Motor neuron (in vitro differentiated cells): Measurements from ENCODE around the gene FAM13A. TPM values are rescaled to one million over a fixed set of nuclear protein-coding genes. Genes with fewer than 3 reads are reported as not detected.

Experiments used
- ATAC-seq, 8 experiments: fragments of 200-7000 bp; cut with Tn5 transposase; replicated peaks in 6 of 8; 2 replicates each; pipeline ENCODE4 v1.8.0; 2021; ENCODE audit warnings: mild to moderate bottlenecking in 8 of 8, moderate library complexity in 8 of 8
- H3K27ac ChIP-seq, 2 donors: fragments of 250-450 bp; sonication (Bioruptor Pico); 2 replicates each; pipeline ENCODE4 v1.9.0; 2021; ENCODE audit warnings: antibody characterized with exemption in 2 of 2, mild to moderate bottlenecking in 2 of 2, moderate library complexity in 1 of 2
- H3K4me1 ChIP-seq, 2 donors: fragments of 250-450 bp; sonication (Bioruptor Pico); replicated peaks in 1 of 2; 2 replicates each; pipeline ENCODE4 v1.6.1; 2021; ENCODE audit warnings: antibody characterized with exemption in 2 of 2, mild to moderate bottlenecking in 2 of 2, moderate library complexity in 1 of 2
- H3K4me3 ChIP-seq, 5 donors: fragments of 250-450 bp; sonication (Bioruptor Pico); 2 replicates each; pipeline ENCODE4 v1.9.0; 2021; ENCODE audit warnings: antibody characterized with exemption in 5 of 5, mild to moderate bottlenecking in 5 of 5, moderate library complexity in 4 of 5
- WGBS, 10 experiments: fragments of 450-650 bp; shearing (Covaris generic); methylation state at CpG; one replicate each; pipeline ENCODE4 v1.0.0; 2022; 5-methylcytosine and 5-hydroxymethylcytosine counted together
- in situ Hi-C, 9 experiments: fragments of 400-800 bp; cut with MboI; loops; one replicate each; pipeline ENCODE4 v1.15.0; 2021; ENCODE audit warnings: low sequenced_read_pairs in 9 of 9, low pct_unique_long_range_greater_than_20kb in 2 of 9; ENCODE audit not compliant: unreplicated experiment in 9 of 9
- total RNA-seq, 8 experiments: library from RNA; unstranded; fragments of 300-600 nt; gene quantifications; 2 replicates each; pipeline versions ENCODE4 v1.2.3 to v1.2.4, GENCODE V29; 2022

The FAM13A gene
- total RNA-seq, 8 experiments from 2014 or later, result 8.0 to 52.2 (median 16.1) TPM

- WGBS, 10 experiments, result 69 to 100% (median 86%) methylated on average over 2 to 6 of the region's 6 CpGs; no CpG with 5 or more reads in 3 of the 10 experiments
- ATAC-seq, result no peak
- peaks cover 11 to 13% of the 10 kb centered on the region in 2 donors for H3K4me1 ChIP-seq
- no peak overlapping the region for H3K27ac ChIP-seq
- H3K4me3 ChIP-seq, result peak overlapping the region in 1 of 5 donors; percentile 18
- in situ Hi-C loops, result no loop called here
These were observed 299.2 kb downstream of the FAM13A start for GRCh38 chr4:88757776-88758175.

DNA sequence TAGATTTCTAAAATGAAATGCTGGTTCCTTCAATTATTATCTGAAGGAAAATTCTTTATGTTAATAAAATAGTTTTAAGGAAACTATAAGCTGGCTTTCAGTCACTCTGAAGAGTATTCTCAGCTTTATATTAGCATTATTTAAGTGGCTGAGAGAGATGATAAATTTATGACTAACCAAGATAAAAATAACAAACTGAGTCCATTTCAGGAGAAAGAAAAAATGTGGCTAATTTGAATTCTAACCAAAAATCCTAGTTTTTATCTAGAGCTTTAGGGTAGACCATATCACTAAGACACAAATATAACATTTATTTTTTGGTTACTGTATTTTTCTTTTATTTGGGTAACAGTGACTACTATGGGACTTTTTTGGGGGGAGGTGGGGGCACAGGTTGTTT is 299.9 kb downstream of the FAM13A start:
- peaks cover 11 to 13% of the 10 kb centered on the region in 2 donors for H3K4me1 ChIP-seq
- in situ Hi-C loops, result no loop called here
- no peak overlapping the region for H3K4me3 ChIP-seq
- no peak for ATAC-seq
- no peak overlapping the region for H3K27ac ChIP-seq

GRCh38 chr4:88756149-88756548 is 300.8 kb downstream of the FAM13A start:
- Histone ChIP-seq H3K4me3 (no peak overlapping the region), H3K4me1 (peaks cover 11 to 13% of the 10 kb centered on the region in 2 donors), H3K27ac (no peak overlapping the region)
- peak in 1 of 8 experiments; percentile 56 for ATAC-seq
- in situ Hi-C loops, result no loop called here
- 33 to 100% (median 94%) methylated on average over 1 to 4 of the region's 5 CpGs for WGBS, 10 experiments

DNA sequence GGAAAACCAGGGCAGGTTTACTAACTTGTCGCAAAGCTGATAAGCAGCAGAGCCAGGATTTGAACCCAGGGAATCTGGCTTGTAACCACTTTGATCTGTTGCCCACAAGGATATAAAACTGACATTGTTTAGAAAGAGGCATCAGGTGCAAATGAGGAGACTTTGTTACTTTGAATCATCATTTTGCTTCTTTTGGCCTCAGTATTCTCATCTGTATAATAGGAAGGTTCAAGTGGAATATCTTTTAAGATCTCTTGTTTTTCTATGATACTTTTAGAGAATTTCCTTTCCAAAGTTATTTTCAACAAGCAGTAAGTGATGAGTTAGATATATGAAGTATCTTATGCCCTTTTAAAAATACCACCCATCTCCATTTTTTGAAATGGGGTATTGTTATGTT is 301.5 kb downstream of the FAM13A start:
- Histone ChIP-seq H3K4me1 (peaks cover 11 to 13% of the 10 kb centered on the region in 2 donors), H3K4me3 (no peak overlapping the region), H3K27ac (no peak overlapping the region)
- WGBS, 10 experiments, result 100% methylated on average over 1 of the region's 1 CpG; no CpG with 5 or more reads in 2 of the 10 experiments
- in situ Hi-C loops, result no loop called here
- no peak for ATAC-seq

DNA sequence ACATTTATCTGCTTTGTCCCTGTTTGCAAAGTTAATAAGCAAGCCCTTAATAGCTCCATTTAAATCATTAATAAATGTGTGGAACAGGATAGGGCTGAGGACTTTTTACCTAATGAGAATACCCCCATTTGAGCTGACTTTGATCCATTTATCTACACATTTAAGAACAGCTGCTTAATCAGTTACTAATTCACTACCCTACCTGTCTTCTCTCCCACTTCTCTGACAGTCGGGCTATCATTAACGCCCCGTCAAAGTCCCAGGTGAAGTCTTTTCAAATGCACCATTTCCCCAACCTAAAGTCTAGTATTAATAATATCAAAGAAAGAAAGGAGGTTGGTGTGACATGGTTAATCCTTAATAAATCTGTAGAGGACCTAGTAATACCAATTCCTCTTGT is 302.2 kb downstream of the FAM13A start:
- no peak for ATAC-seq
- 80 to 100% (median 100%) methylated on average over 1 to 3 of the region's 3 CpGs; no CpG with 5 or more reads in 3 of the 10 experiments for WGBS, 10 experiments
- Histone ChIP-seq H3K4me1 (peaks cover 11 to 13% of the 10 kb centered on the region in 2 donors), H3K27ac (no peak overlapping the region), H3K4me3 (no peak overlapping the region)
- in situ Hi-C loops, result no loop called here

DNA sequence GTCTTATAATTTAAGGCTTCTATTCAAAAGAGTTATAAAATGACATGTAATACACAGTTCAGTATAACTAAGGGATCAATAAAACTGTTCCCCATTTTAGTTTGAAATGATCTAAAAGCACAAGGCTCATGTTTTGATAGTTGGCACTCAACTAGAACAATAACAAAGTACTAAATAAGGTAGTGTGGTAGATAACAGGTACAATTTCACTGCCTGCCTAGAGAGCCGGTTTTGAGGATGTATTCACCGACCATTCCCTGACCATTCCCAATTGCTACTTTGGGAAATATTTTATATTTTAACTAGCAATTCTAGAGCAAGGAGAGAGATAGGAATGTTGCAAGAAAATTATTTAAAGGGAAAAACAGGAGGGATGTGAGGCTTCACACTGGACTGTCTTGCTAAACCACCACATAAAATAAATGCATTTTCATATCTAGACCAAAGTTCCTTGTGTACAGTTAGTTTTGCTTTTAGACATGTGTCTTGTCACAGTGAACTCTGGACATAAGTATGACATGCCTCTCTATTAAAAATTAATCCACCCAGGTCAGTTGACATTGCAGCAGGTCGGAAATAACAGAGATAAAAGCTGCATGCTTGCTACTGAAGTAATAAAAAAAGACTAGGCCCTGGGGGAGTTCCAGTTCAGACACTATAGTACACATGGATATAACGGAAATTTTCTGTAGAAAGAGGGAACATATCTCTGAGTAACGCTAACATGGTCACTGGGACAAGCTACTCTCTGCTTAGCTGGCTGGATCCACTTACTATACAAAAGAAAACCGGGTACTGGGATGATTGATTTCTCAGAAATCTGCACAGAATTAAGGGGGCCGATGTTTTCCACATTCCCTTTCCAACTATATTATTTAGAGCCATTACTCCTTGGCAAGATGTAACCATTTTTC is 303.1 kb downstream of the FAM13A start:
- no peak for ATAC-seq
- no peak overlapping the region for H3K27ac ChIP-seq
- in situ Hi-C loops, result no loop called here
- H3K4me3 ChIP-seq, result no peak overlapping the region
- H3K4me1 ChIP-seq, result peaks cover 5 to 6% of the 10 kb centered on the region in 2 donors
- 68 to 100% (median 81%) methylated on average over 1 to 7 of the region's 7 CpGs for WGBS, 10 experiments

GRCh38 chr4:88752754-88753153 is 304.2 kb downstream of the FAM13A start:
- in situ Hi-C loops, result no loop called here
- WGBS, 10 experiments, result 71 to 100% (median 80%) methylated on average over 1 to 2 of the region's 2 CpGs; no CpG with 5 or more reads in 7 of the 10 experiments
- Histone ChIP-seq H3K4me1 (no peaks in the 10 kb centered on the region), H3K4me3 (no peak overlapping the region), H3K27ac (no peak overlapping the region)
- ATAC-seq, result no peak

DNA sequence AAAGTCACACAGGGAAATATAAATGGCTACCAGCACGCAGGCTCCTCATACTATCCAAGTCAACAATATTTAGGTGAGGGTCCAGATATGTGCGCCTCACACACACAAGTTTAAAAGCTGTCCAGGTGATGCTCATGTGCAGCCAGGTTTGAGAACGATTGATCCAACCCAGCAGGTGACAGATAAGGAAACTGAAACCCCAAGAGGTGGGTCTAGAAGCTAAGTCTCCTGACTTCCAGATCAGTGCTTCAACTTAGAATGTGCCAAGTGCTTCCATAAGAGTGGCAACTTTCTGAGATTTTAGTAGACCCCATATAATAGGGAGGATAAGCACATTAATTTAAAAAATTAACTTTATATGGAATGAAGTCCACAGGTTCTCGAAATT is 304.9 kb downstream of the FAM13A start:
- no peaks in the 10 kb centered on the region for H3K4me1 ChIP-seq
- WGBS, 10 experiments, result 67 to 100% (median 91%) methylated on average over 1 to 4 of the region's 4 CpGs; no CpG with 5 or more reads in 1 of the 10 experiments
- H3K27ac ChIP-seq, result no peak overlapping the region
- H3K4me3 ChIP-seq, result no peak overlapping the region
- no peak for ATAC-seq
- in situ Hi-C loops, result no loop called here

DNA sequence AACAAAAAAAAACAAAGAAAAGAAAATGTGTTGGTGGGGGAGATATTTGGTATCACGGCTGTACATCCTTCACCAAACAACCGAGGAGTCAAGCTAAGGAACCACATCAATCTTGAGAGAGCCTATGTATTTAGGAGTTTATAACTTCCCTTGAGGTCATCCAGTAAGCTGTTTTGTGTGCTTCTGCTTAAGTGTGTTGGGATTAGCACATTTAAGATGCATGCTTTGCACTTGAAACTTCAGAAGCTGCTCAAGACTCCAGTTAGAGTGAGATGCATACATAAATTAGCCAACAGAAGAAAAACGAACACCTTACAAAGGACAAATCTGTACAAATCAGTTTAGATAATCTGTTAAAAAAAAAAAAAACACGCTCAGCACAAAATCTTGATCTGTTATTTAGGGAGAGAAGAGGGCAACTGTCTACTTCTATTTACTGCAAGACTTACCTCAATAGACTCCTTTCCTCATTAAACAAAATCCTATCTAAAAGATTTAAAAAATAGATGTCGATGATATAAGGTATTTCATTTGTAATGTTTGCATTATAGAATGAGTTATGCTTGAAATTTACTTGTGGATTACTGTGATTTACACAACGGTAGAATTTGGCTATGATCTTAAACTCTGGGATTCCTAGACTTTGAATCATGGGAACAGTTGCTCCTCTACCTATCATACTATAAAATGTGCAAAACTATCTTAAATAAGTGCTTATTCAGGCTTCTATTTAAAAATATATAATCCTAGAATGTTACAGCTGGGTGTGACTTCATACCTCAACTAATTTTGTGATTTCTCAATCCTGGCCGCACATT is 305.5 kb downstream of the FAM13A start:
- in situ Hi-C loops, result no loop called here
- Histone ChIP-seq H3K4me3 (no peak overlapping the region), H3K4me1 (no peaks in the 10 kb centered on the region), H3K27ac (no peak overlapping the region)
- 79 to 100% (median 96%) methylated on average over 3 to 7 of the region's 7 CpGs for WGBS, 10 experiments
- ATAC-seq, result no peak

- in situ Hi-C loops, result no loop called here
- ATAC-seq, result no peak
- H3K4me3 ChIP-seq, result no peak overlapping the region
- H3K4me1 ChIP-seq, result no peaks in the 10 kb centered on the region
- no peak overlapping the region for H3K27ac ChIP-seq
- WGBS, 10 experiments, result 84 to 100% (median 98%) methylated on average over 1 to 7 of the region's 10 CpGs; no CpG with 5 or more reads in 3 of the 10 experiments
These were observed 306.6 kb downstream of the FAM13A start for GRCh38 chr4:88750369-88750768.

DNA sequence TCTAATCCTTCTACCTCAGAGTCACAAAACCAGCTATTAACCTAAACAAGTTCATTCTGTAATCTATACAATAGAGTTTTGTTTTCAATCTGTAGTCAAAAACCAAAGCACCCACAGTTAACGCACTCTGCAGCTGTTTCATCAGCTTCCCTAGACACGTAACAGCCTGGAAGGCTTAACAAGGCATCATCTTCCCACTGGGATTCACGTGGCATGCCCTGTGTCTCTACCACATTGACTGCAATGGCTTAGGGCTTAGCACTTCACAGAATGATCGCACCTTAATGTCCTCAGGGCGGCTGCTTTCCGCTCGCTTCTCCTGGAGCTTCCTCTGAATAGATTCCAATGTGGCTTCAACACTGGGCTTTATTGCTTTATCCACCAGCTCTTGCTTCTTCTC is 309.6 kb downstream of the FAM13A start:
- in situ Hi-C loops, result no loop called here
- Histone ChIP-seq H3K4me1 (no peaks in the 10 kb centered on the region), H3K27ac (no peak overlapping the region), H3K4me3 (no peak overlapping the region)
- ATAC-seq, result no peak
- 94 to 100% (median 100%) methylated on average over 1 to 7 of the region's 7 CpGs; no CpG with 5 or more reads in 1 of the 10 experiments for WGBS, 10 experiments

- 19 to 94% (median 76%) methylated on average over 1 to 5 of the region's 5 CpGs for WGBS, 10 experiments
- no peak overlapping the region for H3K27ac ChIP-seq
- in situ Hi-C loops, result no loop called here
- H3K4me1 ChIP-seq, result no peaks in the 10 kb centered on the region
- no peak for ATAC-seq
- H3K4me3 ChIP-seq, result no peak overlapping the region
These were observed 310.8 kb downstream of the FAM13A start for GRCh38 chr4:88746206-88746605.

GRCh38 chr4:88745581-88746163 is 311.3 kb downstream of the FAM13A start:
- WGBS, 10 experiments, result 14 to 100% (median 71%) methylated on average over 1 of the region's 1 CpG; no CpG with 5 or more reads in 3 of the 10 experiments
- ATAC-seq, result no peak
- in situ Hi-C loops, result no loop called here
- Histone ChIP-seq H3K27ac (no peak overlapping the region), H3K4me3 (no peak overlapping the region), H3K4me1 (no peaks in the 10 kb centered on the region)
